ENCODE data around the gene LZTFL1.

The LZTFL1 gene

GRCh38 chr3:45786801-45787495 lies 55.0 kb downstream of the LZTFL1 start:
- DNase-seq (ENCODE audit: low read depth), result no peak

- no peak for DNase-seq (ENCODE audit: low read depth)
These were observed 56.2 kb downstream of the LZTFL1 start for GRCh38 chr3:45785605-45786150.

DNA sequence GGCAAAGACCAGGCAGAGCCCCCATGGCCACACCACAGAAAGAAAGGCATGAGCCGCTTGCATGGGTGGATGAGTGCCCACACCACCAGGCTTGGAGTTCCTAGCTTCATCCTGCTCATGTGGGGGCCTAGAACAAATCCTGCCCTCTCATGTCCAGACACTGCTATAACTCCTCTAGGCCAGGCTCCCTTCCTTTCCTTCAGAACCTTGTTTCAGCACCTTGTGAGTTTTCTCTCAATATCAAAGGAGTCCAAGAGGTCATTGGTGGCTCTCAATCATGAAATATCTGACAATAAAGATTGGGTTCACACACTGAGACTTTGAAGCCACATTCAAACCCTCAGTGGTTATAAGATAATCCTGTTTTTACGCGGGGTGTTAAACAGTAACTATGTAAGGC lies 58.3 kb downstream of the LZTFL1 start:
- DNase-seq (ENCODE audit: low read depth), result no peak

DNA sequence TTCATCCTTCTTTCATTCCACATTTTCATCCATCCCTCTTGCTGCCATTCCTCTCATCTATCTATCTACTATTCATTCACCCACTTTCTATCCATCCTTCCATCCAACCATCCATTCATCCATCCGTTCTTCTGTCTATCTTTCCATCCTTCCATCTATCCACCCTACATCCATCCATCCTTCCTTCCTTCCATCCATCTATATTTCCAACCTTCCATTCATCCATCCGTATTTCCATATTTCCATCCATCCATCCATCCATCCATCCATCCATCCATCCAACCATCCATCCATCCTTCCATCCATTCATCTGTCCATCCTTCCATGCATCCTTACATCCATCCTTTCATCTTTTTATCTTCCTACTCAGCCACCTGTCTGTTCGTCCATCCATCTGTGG lies 59.5 kb downstream of the LZTFL1 start:
- DNase-seq (ENCODE audit: low read depth), result no peak

DNA sequence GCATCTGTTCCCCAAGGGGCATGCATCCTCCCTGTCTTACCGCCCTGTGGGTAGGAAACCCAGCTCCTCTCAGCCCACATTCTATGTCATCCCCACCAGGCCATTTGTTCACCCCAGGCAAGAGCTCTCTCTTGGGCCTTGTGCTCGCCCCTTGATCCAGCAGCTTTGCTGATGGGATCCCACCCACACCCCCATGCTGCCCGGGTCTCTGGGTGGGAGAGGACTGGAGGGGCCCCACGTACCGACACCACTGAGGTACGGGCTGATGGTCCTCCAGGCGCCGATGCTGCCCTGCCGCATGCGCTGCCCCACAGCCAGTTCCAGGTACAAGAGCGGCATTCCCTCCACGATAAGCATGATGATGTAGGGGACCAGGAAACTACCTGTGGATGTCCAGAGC lies 60.1 kb downstream of the LZTFL1 start:
- no peak for DNase-seq (ENCODE audit: low read depth)

GRCh38 chr3:45781271-45781670 lies 60.6 kb downstream of the LZTFL1 start:
- no peak for DNase-seq (ENCODE audit: low read depth)

GRCh38 chr3:45779746-45780735 lies 61.9 kb downstream of the LZTFL1 start:
- DNase-seq (ENCODE audit: low read depth), result no peak

GRCh38 chr3:45778761-45779201 lies 63.1 kb downstream of the LZTFL1 start:
- DNase-seq (ENCODE audit: low read depth), result no peak

DNA sequence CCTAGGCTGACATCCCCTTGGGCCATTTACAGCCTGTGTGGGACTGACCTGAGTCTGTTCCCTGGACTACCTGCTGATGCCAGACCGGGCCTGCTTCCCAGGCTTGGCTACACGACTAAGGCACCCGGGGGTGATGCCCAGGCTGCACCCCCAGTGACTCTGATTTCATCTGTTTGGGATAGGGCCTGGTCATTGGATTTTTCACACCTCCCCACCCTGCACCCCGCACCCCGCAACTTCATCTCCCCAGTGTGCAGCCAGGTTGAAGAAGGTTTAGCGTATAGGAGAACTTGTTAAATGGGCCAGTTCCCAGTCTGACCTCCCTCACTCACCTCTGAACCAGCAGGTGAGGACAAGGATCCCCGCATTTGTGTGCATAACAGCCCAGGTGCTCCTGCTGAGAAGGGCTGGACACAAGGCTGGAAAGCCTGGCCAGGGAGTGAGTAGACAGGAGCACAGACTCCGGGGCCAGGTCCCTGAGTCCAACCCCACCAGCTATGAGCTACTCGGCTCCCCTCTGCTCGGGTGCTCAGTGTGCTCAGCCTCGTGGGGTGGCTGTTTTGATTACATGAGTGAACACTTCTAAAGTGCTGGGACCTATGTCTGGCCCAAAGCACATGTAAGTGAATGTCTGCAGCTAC lies 64.1 kb downstream of the LZTFL1 start:
- no peak for DNase-seq (ENCODE audit: low read depth)

DNA sequence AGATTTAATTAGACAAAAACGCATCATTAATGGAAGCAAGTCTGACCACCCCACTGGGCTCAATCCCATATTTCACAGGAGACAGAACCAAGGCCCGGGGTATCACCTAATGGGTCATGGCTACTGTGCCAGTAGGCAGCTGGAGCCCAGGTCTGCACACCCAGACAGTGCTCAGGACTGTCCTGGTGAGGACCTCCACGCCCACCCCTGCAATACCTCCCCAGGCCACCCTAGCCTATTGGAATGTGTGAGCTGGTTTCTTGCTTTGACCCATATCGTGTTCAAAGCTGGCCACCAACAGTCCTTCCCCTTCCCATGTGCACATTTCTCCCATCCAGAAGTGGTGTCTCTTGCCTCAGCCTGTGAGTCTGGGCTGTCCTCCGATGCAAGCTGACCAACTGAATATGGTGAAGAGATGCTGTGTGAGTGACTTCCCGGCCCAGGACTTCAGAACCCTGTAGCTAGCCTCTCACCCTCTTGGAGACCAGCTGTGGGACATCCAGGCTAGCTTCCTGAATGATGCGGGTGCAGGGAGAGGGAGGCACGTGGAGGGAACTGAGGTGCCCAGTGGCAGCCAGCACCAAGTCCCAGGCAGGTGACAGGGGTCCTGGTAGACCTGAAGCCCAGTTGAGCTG lies 64.7 kb downstream of the LZTFL1 start:
- DNase-seq (ENCODE audit: low read depth), result no peak

- no peak for DNase-seq (ENCODE audit: low read depth)
These were observed 65.3 kb downstream of the LZTFL1 start for GRCh38 chr3:45776611-45777010.

DNA sequence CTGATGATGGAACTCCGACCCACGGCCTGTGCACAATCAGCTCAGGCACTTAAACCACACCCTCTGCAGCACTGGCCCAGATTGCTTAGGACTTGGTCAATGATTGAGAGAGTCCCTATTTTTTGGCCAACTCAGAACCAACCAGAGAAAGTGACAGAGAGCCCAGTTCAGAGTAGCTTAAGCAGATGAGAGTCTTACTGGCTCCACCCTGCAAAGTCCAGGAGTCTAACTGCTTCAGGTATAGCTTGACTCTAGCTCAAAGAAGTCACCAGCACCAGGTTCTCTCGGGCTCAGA lies 65.7 kb downstream of the LZTFL1 start:
- no peak for DNase-seq (ENCODE audit: low read depth)

GRCh38 chr3:45775571-45776300 lies 66.2 kb downstream of the LZTFL1 start:
- no peak for DNase-seq (ENCODE audit: low read depth)

DNA sequence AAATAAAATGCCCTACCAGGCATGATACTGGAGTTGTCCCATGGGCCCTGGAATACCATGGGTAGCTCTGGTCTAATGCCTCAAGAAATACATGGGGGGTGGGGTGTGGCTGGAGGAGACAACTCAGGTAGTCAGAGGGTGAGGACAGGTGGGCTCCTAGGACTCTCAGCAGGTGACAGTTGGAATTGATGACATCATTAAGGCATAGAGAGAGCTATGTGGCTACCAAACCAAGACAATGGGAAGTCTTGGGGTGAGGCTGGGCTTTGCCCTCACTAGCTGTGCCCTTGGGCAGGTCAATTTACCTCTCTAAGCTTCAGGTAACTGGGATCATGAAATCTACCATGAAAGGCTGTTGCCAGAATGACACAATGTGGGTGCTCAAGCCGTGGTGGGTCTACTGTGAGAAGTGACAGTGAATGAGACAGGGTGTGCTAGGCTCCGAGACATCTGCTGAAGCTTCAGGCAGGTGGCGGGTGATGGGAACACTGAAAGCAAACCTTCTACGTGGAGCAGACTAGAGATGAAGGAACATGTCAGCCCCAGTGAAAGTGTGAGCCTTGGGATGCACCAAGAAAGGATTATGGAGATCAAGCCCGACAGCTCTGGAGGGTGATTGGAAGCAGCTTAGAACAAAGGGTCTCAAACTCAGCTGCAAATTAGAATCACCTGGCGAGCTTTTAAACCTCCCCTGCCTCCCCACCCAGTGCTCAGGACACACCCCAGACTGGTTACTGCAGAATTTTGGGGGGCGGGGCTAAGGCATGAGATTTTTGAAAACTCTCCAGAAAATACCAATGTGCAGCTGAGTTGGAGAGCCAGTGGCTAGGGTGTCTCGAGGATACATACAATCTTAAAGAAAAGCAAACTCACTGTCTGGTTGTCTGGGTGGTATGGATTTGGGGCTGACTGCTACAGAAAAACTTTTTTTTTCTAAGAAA lies 67.1 kb downstream of the LZTFL1 start:
- DNase-seq (ENCODE audit: low read depth), result no peak

GRCh38 chr3:45773714-45774449 lies 68.0 kb downstream of the LZTFL1 start:
- no peak for DNase-seq (ENCODE audit: low read depth)

Measured in activated T-helper 1 cell treated with Interleukin-2 at 50 U/mL for 16 hours (primary cell).